ENCODE results near the gene KRTAP20-2. TPM values are rescaled to one million over a fixed set of nuclear protein-coding genes. Genes with fewer than 3 reads are reported as not detected.

The KRTAP20-2 gene
- total and polyA plus RNA-seq, 11 donors: not detected

- 41 to 100% (median 67%) methylated on average over 1 of the region's 1 CpG for WGBS, 4 donors
- H3K27me3 ChIP-seq: no peaks in the 10 kb centered on the region
- no peak for DNase-seq
- H3K36me3 ChIP-seq: no peaks in the 10 kb centered on the region
- peaks cover 0 to 5% (median 0%) of the 10 kb centered on the region in 12 donors for H3K9me3 ChIP-seq
- no peaks in the 10 kb centered on the region for H3K4me1 ChIP-seq
- TF ChIP-seq CTCF (IDR thresholded peaks at IDR 0.05): no peak
- no peak for TF ChIP-seq POLR2A (IDR thresholded peaks at IDR 0.05)
- no peak within 1 kb of the TSS for H3K4me3 ChIP-seq
- intact Hi-C loops (cut with DNase I): no loop called here
- no peak within 1 kb of the TSS for H3K27ac ChIP-seq
- ATAC-seq: no peak
Observed at GRCh38 chr21:30600787-30601186, 34.2 kb upstream of the KRTAP20-2 start, which contains the start of gene KRTAP22-1. KRTAP22-1 (plus strand) TSS chr21:30601087.

- H3K27ac ChIP-seq: no peak overlapping the region
- intact Hi-C loops (cut with DNase I): no loop called here
- no peak overlapping the region for H3K4me3 ChIP-seq
- no peak for DNase-seq
- peaks cover 0 to 7% (median 0%) of the 10 kb centered on the region in 12 donors for H3K9me3 ChIP-seq
- H3K4me1 ChIP-seq: no peaks in the 10 kb centered on the region
- H3K27me3 ChIP-seq: no peaks in the 10 kb centered on the region
- no peaks in the 10 kb centered on the region for H3K36me3 ChIP-seq
- WGBS, 4 donors: 83 to 100% (median 88%) methylated on average over 2 of the region's 2 CpGs
- ATAC-seq: no peak
- no peak for TF ChIP-seq CTCF (IDR thresholded peaks at IDR 0.05)
- no peak for TF ChIP-seq POLR2A (IDR thresholded peaks at IDR 0.05)
Observed at GRCh38 chr21:30605968-30606367, 29.0 kb upstream of the KRTAP20-2 start.

GRCh38 chr21:30612132-30612531 lies 22.9 kb upstream of the KRTAP20-2 start:
- DNase-seq (no peak), ATAC-seq (no peak)
- H3K9me3 ChIP-seq: peaks cover 0 to 13% (median 0%) of the 10 kb centered on the region in 12 donors
- no peaks in the 10 kb centered on the region for H3K4me1 ChIP-seq
- no peak for TF ChIP-seq CTCF (IDR thresholded peaks at IDR 0.05)
- no peak for TF ChIP-seq POLR2A (IDR thresholded peaks at IDR 0.05)
- no peaks in the 10 kb centered on the region for H3K36me3 ChIP-seq
- intact Hi-C loops (cut with DNase I): no loop called here
- WGBS, 4 donors: 81 to 85% (median 83%) methylated on average over 2 of the region's 2 CpGs
- no peak overlapping the region for H3K27ac ChIP-seq
- H3K4me3 ChIP-seq: no peak overlapping the region
- no peaks in the 10 kb centered on the region for H3K27me3 ChIP-seq

GRCh38 chr21:30613836-30614235 lies 21.2 kb upstream of the KRTAP20-2 start, which contains the start of gene KRTAP6-1:
KRTAP6-1 (minus strand) TSS chr21:30613930; CDS start chr21:30613904, 26 bp downstream.
- intact Hi-C loops (cut with DNase I): no loop called here
- H3K27ac ChIP-seq: no peak within 1 kb of the TSS
- ATAC-seq (no peak), DNase-seq (no peak)
- no peak within 1 kb of the TSS for H3K4me3 ChIP-seq
- 28 to 69% (median 50%) methylated on average over 1 to 2 of the region's 2 CpGs for WGBS, 4 donors
- TF ChIP-seq CTCF (IDR thresholded peaks at IDR 0.05) (no peak), POLR2A (IDR thresholded peaks at IDR 0.05) (no peak)
- H3K27me3 ChIP-seq: no peaks in the 10 kb centered on the region
- no peaks in the 10 kb centered on the region for H3K4me1 ChIP-seq
- peaks cover 0 to 10% (median 0%) of the 10 kb centered on the region in 12 donors for H3K9me3 ChIP-seq
- no peaks in the 10 kb centered on the region for H3K36me3 ChIP-seq
